ENCODE data around the gene ARHGEF10L. TPM values are rescaled to one million over a fixed set of nuclear protein-coding genes. Genes with fewer than 3 reads are reported as not detected.

ARHGEF10L gene
- total RNA-seq, 1 experiment from 2014 or later: 3.3 TPM

GRCh38 chr1:17640975-17641374 is 101.5 kb downstream of the ARHGEF10L start:
- Histone ChIP-seq H3K27me3 (replicated peaks; ENCODE audit: insufficient read depth, low read depth, low read length, poor library complexity) (no peaks in the 10 kb centered on the region), H3K36me3 (ENCODE audit: insufficient read depth, low read length, poor library complexity, severe bottlenecking) (no peaks in the 10 kb centered on the region), H3K9me3 (ENCODE audit: low read depth, low read length, poor library complexity, severe bottlenecking) (no peaks in the 10 kb centered on the region), H3K27ac (ENCODE audit: low read depth, low read length, poor library complexity, severe bottlenecking) (no peak overlapping the region), H3K4me3 (ENCODE audit: low read depth, low read length, poor library complexity, severe bottlenecking) (no peak overlapping the region), H3K4me1 (ENCODE audit: insufficient read depth, low read length, poor library complexity, severe bottlenecking) (no peaks in the 10 kb centered on the region)
- TF ChIP-seq, protein P1, sequence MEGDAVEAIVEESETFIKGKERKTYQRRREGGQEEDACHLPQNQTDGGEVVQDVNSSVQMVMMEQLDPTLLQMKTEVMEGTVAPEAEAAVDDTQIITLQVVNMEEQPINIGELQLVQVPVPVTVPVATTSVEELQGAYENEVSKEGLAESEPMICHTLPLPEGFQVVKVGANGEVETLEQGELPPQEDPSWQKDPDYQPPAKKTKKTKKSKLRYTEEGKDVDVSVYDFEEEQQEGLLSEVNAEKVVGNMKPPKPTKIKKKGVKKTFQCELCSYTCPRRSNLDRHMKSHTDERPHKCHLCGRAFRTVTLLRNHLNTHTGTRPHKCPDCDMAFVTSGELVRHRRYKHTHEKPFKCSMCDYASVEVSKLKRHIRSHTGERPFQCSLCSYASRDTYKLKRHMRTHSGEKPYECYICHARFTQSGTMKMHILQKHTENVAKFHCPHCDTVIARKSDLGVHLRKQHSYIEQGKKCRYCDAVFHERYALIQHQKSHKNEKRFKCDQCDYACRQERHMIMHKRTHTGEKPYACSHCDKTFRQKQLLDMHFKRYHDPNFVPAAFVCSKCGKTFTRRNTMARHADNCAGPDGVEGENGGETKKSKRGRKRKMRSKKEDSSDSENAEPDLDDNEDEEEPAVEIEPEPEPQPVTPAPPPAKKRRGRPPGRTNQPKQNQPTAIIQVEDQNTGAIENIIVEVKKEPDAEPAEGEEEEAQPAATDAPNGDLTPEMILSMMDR (conservative IDR thresholded peaks at IDR 0.05; ENCODE audit: low read depth, low read length): no peak
- no peak for TF ChIP-seq EZH2 (IDR thresholded peaks at IDR 0.05; ENCODE audit: borderline replicate concordance, low read depth, low read length, poor library complexity, severe bottlenecking)
- ChIA-PET POLR2A (ENCODE audit: low non-redundant PET) (no interaction called here), CTCF (no interaction called here)
- no TSS peak for BruUV-seq (replicated peaks)
- intact Hi-C loops (cut with micrococcal nuclease; ENCODE audit: unreplicated experiment): no loop called here
- no peak for DNase-seq (ENCODE audit: low spot score)

GRCh38 chr1:17642169-17642568 is 102.7 kb downstream of the ARHGEF10L start:
- no peak for TF ChIP-seq EZH2 (IDR thresholded peaks at IDR 0.05; ENCODE audit: borderline replicate concordance, low read depth, low read length, poor library complexity, severe bottlenecking)
- TF ChIP-seq, protein P1 (conservative IDR thresholded peaks at IDR 0.05; ENCODE audit: low read depth, low read length): no peak
- no peaks in the 10 kb centered on the region for H3K9me3 ChIP-seq (ENCODE audit: low read depth, low read length, poor library complexity, severe bottlenecking)
- intact Hi-C loops (cut with micrococcal nuclease; ENCODE audit: unreplicated experiment): no loop called here
- H3K27ac ChIP-seq (ENCODE audit: low read depth, low read length, poor library complexity, severe bottlenecking): no peak overlapping the region
- no peaks in the 10 kb centered on the region for H3K36me3 ChIP-seq (ENCODE audit: insufficient read depth, low read length, poor library complexity, severe bottlenecking)
- no peak overlapping the region for H3K4me3 ChIP-seq (ENCODE audit: low read depth, low read length, poor library complexity, severe bottlenecking)
- no peak for DNase-seq (ENCODE audit: low spot score)
- H3K4me1 ChIP-seq (ENCODE audit: insufficient read depth, low read length, poor library complexity, severe bottlenecking): no peaks in the 10 kb centered on the region
- no TSS peak for BruUV-seq (replicated peaks)
- CTCF ChIA-PET: no interaction called here
- H3K27me3 ChIP-seq (replicated peaks; ENCODE audit: insufficient read depth, low read depth, low read length, poor library complexity): no peaks in the 10 kb centered on the region
- POLR2A ChIA-PET (ENCODE audit: low non-redundant PET): no interaction called here

DNA sequence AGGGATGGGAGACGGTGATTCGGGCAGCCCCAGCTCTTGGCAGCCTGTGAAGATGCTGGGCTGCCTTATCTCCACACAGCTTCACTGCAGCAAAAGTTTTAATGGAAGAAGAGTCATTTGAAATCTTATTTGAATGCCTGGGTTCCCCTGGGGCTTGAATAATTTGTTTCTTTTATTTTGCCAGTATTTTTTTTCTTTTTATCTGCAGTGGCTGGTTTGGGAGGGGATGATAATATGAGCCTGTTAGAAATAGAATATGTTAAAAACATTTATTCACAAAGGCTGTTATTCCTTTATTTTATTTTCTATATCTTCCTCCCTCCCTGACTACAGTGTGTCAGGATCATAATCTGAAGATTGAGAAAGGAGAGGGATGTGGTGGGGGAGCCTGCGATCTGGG is 103.4 kb downstream of the ARHGEF10L start:
- H3K4me3 ChIP-seq (ENCODE audit: low read depth, low read length, poor library complexity, severe bottlenecking): no peak overlapping the region
- H3K4me1 ChIP-seq (ENCODE audit: insufficient read depth, low read length, poor library complexity, severe bottlenecking): no peaks in the 10 kb centered on the region
- intact Hi-C loops (cut with micrococcal nuclease; ENCODE audit: unreplicated experiment): no loop called here
- no peaks in the 10 kb centered on the region for H3K27me3 ChIP-seq (replicated peaks; ENCODE audit: insufficient read depth, low read depth, low read length, poor library complexity)
- no TSS peak for BruUV-seq (replicated peaks)
- H3K36me3 ChIP-seq (ENCODE audit: insufficient read depth, low read length, poor library complexity, severe bottlenecking): no peaks in the 10 kb centered on the region
- no peak for TF ChIP-seq EZH2 (IDR thresholded peaks at IDR 0.05; ENCODE audit: borderline replicate concordance, low read depth, low read length, poor library complexity, severe bottlenecking)
- TF ChIP-seq, protein P1 (conservative IDR thresholded peaks at IDR 0.05; ENCODE audit: low read depth, low read length): no peak
- POLR2A ChIA-PET (ENCODE audit: low non-redundant PET): no interaction called here
- DNase-seq (ENCODE audit: low spot score): no peak
- no peak overlapping the region for H3K27ac ChIP-seq (ENCODE audit: low read depth, low read length, poor library complexity, severe bottlenecking)
- CTCF ChIA-PET: interaction anchor here (0.7 kb wide), 1 partner anchor 36 kb away, joined by 3 read pairs; no protein-coding TSS in a partner anchor
- H3K9me3 ChIP-seq (ENCODE audit: low read depth, low read length, poor library complexity, severe bottlenecking): no peaks in the 10 kb centered on the region
